Measurements from ENCODE around the gene CHAF1A. TPM values are rescaled to one million over a fixed set of nuclear protein-coding genes. Genes with fewer than 3 reads are reported as not detected.
A peak's percentile ranks its signal among the peaks of the same experiment; 100 is the strongest.

The CHAF1A gene
- total and polyA plus RNA-seq, 2 of the 8 experiments (the other 6 are each of a cell fraction or from before 2014, with no cell fraction given), result 122 to 147 TPM

DNA sequence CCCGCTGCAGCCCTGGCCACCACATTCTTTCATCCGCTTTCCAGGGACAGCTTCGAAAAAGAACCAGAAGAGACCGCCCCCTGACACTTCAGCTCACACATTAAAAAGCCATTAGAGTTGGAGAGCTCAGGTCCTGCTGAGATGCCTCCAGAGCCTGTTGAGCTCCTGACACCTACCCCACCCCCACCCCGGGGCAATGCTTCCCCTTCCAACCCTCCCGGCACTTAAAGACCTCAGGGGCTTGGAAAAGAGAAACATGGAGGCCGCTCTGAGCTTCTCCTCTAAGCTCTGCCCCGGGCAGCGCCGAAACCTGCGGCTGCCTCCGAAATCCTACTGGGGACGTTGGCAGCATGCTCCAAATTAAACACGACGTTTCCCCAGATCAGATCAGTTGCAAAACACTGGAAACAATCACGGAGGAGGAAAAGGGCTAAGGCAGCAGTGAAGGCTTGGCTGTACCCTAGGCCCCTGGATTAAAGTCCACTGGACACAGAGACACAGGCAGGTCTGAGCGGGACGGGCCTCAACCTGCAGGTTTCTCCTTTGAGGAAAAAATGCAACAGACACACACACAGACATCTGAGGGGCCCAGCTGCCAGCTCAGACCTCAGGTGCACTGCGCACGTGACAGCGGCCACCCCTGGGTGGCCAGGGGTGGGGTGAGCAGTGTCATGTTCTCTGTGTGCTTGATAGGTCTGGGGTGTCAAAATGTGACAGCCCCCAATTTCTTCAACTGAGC, 11.7 kb upstream of the CHAF1A start (continued):
- TF ChIP-seq EGR1 (IDR thresholded peaks at IDR 0.05; ENCODE audit: borderline replicate concordance, low read depth, low read length), result no peak; the same call in 1 of the 2 replicates
- TF ChIP-seq NANOG (IDR thresholded peaks at IDR 0.05; ENCODE audit: insufficient read depth, low read depth, low read length, poor library complexity, severe bottlenecking), result peak; percentile 57
- TF ChIP-seq SUZ12 (IDR thresholded peaks at IDR 0.05; ENCODE audit: low read length), result no peak
- no peak for TF ChIP-seq CTBP2 (IDR thresholded peaks at IDR 0.05; ENCODE audit: borderline replicate concordance, insufficient read depth, insufficient read length, low read length)
- TF ChIP-seq NRF1 (IDR thresholded peaks at IDR 0.05; ENCODE audit: low read depth, low read length), result no peak
- no peak for TF ChIP-seq KDM5A (IDR thresholded peaks at IDR 0.05; ENCODE audit: low read length)
- TF ChIP-seq BCL11A (IDR thresholded peaks at IDR 0.05; ENCODE audit: low read depth in 2 of 2, low read length in 2 of 2), result no peak
- TF ChIP-seq TAF1 (IDR thresholded peaks at IDR 0.05; ENCODE audit: low read depth, low read length), result 0 out of 2 replicates have a peak, but pooled peaks have one; percentile 27
- TF ChIP-seq JUND (IDR thresholded peaks at IDR 0.05; ENCODE audit: low read length), result no peak
- TF ChIP-seq SP1 (IDR thresholded peaks at IDR 0.05; ENCODE audit: low read depth, low read length), result peak; percentile 33; the same call in 1 of the 2 replicates
- peak in 1 of 2 experiments; percentile 8; a peak in 1 of 4 replicates for TF ChIP-seq RAD21 (IDR thresholded peaks at IDR 0.05 in 1 of 2, conservative IDR thresholded peaks at IDR 0.05 in 1 of 2; ENCODE audit: low read depth in 2 of 2, low read length in 2 of 2)
